ENCODE measurements around the gene FUNDC1. TPM values are rescaled to one million over a fixed set of nuclear protein-coding genes. Genes with fewer than 3 reads are reported as not detected.
"Not testable (repeated sequence)": the region's sequence is repeated elsewhere in the genome, so short reads cannot be mapped to it uniquely, and the experiment has no call there.

The FUNDC1 gene
- 26.3 and 31.1 TPM in 2 replicates for total RNA-seq (2014; rRNA removed; shearing (Covaris generic))
- 23.2 and 23.8 TPM in 2 replicates for polyA plus RNA-seq (2014; cell fraction: nucleus; rRNA removed)

GRCh38 chrX:44542567-44543325, at the start of gene FUNDC1:
Gene FUNDC1, minus strand, starts transcription at chrX:44542859. Its CDS starts 27 bp downstream, at chrX:44542832.
- peak; percentile 93 for DNase-seq (ENCODE audit: extremely low read depth, low read depth)

- DNase-seq (ENCODE audit: extremely low read depth, low read depth) = no peak
Measured at GRCh38 chrX:44585866-44586265, 43.2 kb upstream of the FUNDC1 start.

GRCh38 chrX:44580466-44580865, 37.8 kb upstream of the FUNDC1 start:
- no peak for DNase-seq (ENCODE audit: extremely low read depth, low read depth)

DNA sequence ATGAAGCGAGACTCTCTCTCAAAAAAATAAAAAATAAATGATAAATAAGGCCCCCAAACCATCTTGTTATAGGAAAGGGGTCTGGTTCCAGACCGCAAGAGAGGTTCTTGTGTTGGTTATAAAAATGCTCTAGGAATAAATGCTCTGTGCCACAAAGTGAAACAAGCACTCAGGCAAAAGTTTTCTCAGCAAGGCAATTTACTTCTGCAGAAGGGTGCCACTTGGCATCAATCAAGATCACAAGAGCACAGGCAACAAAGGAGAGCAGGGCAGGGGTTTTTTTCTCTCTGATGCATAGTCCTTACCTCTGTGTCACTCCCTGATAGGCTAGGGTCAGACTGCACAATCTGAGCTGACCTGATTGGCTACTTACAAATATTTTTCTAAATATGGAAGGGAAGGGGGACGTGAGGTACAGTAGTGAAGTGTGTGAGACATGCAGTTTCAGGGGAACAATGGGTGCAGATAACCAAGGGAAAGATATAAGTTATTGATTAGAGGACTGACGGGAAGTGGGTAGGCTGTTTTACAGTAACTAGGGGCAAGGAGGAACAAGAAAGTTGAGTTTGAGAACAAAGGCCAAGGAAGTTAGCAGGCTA, 29.8 kb upstream of the FUNDC1 start:
- DNase-seq (ENCODE audit: extremely low read depth, low read depth) = no peak

DNA sequence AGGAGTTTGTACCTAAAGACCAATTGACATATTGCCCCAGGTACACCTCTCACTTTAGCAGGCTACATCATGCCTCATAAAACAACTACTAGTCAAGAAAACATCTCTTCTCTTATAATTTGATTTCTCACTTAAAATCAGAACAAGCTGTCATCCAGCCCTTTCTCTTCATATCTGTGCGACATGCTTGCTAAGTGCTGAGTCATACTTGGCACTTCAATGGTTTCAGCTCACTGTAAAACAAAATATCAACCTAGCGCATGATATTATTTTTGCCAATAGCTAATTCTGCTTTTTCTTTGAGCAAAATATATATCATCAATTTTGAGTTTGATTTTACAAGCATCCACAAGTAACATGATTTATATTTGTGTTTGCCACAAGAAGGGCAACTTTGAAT, 27.9 kb upstream of the FUNDC1 start:
- DNase-seq (ENCODE audit: extremely low read depth, low read depth) = peak; percentile 41

DNA sequence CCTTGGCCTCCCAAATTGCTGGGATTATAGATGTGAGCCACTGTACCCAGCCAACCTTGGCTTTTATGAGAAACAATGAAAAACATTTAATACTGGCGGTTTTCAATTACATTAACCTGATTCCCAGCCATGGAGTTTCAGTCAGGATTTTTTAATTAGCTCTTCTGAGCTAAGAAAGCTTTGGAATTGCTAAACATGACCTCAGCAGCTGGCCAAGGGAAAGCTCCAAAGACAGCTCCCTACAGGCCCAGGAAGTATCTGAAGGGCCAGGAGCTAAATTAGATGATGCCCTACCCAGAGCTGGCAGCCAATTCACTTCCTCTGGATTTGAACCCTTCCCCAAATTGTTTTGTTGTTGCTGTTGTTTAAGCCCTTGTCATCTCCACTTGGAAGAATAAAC, 26.5 kb upstream of the FUNDC1 start:
- no peak for DNase-seq (ENCODE audit: extremely low read depth, low read depth)

DNA sequence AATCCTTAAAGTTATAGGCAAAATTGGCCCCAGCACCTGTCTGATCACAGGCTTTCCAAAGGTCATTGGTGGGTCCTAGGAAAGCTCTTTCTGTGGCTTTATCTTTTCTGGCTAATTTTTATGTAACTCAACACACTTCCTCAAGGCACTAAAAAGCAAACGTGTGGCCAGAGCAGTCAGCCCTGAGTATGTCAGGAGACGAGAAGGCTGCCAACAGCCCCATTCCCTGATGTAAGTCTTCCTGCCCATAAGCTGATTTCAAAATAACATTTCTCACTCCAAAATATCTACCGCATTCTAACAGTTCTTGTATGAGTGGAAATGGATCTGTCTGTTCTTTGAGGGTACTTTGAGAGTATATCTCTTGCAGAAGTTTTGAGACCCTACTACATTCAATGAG, 25.5 kb upstream of the FUNDC1 start:
- DNase-seq (ENCODE audit: extremely low read depth, low read depth) = no peak

DNA sequence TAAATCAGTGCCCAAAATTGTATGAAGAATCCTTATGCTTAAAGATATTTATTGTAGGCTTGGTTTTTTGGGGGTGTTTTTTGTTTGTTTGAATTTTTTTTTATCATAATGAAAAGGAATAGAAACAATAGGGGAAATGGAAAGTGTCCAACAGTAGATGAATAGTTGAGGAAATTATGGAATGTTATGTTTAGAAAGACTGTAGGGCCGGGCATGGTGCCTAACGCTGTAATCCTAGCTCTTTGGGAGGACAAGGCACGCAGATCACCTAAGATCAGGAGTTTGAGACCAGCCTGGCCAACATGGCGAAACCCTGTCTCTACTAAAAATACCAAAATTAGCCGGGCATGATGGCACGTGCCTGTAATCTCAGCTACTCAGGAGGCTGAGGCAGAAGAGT, 19.2 kb upstream of the FUNDC1 start:
- DNase-seq (ENCODE audit: extremely low read depth, low read depth) = not testable (repeated sequence)

- no peak for DNase-seq (ENCODE audit: extremely low read depth, low read depth)
Measured at GRCh38 chrX:44550563-44550962, 7.9 kb upstream of the FUNDC1 start.

DNA sequence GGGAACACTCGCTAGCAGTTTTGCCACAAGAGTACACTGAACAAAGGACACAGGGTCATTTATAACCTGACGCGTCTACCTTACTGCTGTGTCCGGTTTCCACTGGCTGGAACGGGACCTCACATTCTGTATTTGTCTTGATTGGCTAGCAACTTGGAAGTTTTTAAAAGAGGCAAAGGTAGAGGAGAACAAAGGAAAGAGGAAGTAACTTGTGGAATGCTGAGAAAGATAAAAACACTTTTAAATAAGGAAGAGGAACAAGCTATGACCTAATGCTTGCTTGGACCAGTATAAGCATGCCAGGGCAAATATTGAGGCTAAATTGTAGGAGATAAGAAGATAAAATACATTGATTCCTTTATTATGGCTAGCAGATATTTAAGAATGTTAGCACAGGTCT, 2.8 kb upstream of the FUNDC1 start:
- not testable (repeated sequence) for DNase-seq (ENCODE audit: extremely low read depth, low read depth)

DNA sequence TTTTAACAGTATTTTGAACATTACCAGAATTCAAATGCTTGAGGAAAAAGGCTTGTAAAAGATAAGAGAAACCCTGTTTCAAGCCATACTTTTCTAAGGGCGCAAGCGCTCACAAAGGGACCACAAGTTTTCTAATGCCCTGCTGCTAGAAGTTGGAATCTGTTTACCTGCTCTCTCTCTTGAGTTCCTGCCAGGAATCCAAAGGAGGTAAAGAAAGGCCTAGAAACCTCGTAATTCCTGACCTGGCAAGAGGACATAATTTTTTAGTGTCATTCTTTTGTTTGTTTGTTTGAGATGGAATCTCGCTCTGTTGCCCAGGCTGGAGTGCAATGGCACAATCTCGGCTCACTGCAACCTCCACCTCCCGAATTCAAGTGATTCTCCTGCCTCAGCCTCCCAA, 1.4 kb upstream of the FUNDC1 start:
- no peak for DNase-seq (ENCODE audit: extremely low read depth, low read depth)

DNA sequence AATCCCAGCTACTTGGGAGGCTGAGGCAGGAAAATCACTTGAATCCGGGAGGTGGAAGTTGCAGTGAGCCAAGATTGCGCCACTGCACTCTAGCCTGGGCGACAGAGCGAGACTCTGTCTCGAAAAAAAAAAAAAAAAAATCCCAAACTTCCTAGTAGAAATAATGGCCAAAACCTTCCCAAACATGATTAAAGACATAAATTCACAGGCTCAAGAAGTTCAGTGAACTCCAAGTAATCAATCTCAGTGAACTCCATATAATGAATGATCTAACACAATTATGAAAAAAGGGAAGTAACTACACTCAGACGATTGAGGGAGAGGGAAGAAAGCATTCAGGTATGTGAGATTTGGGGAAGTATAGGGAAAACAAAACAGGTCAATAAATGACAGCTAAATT, 6.5 kb downstream of the FUNDC1 start:
- DNase-seq (ENCODE audit: extremely low read depth, low read depth) = no peak

DNA sequence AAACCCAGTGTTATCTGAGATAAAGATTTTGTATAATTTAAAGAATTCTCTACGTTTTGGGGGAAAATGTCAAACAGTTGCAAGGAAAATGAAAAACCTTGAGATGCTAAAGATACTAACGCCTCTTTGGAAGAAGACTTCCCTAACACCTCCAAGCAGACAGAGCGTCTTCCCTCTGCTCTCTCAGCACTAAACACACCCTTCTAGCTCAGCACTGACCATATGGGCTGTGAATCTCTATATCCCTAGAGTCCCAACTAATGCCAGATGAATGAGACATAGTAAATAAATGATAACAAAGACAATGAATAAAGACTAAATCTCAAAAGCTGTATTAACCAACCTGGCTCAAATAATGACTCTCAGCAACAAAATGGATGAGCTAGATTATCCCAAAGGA, 13.3 kb downstream of the FUNDC1 start:
- DNase-seq (ENCODE audit: extremely low read depth, low read depth) = no peak

- DNase-seq (ENCODE audit: extremely low read depth, low read depth) = no peak
Measured at GRCh38 chrX:44514272-44514671, 28.4 kb downstream of the FUNDC1 start.

GRCh38 chrX:44507292-44507691, 35.4 kb downstream of the FUNDC1 start:
- no peak for DNase-seq (ENCODE audit: extremely low read depth, low read depth)

DNA sequence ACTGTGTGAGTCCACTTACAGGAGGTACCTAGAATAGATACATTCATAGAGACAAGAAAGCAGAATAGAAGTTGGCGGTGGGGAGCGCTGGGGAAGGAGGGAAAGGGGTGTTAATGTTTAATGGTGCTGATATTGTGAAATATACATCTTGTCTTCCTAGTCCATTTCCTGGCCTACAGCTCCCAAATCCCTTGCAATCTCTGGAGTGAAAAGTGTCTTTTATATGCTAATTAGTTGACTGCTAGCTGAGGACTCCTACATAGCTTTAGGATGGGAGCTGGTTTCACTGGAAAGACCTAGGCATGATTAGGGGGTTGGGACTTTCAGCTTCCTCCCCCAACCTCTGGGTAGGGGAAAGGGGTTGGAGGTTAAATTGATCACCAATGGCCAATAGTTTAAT, 36.0 kb downstream of the FUNDC1 start:
- no peak for DNase-seq (ENCODE audit: extremely low read depth, low read depth)

GRCh38 chrX:44503560-44503959, 39.1 kb downstream of the FUNDC1 start:
- no peak for DNase-seq (ENCODE audit: extremely low read depth, low read depth)

GRCh38 chrX:44495091-44495490, 47.6 kb downstream of the FUNDC1 start:
- DNase-seq (ENCODE audit: extremely low read depth, low read depth) = no peak

- DNase-seq (ENCODE audit: extremely low read depth, low read depth) = no peak
Measured at GRCh38 chrX:44494357-44494756, 48.3 kb downstream of the FUNDC1 start.

DNA sequence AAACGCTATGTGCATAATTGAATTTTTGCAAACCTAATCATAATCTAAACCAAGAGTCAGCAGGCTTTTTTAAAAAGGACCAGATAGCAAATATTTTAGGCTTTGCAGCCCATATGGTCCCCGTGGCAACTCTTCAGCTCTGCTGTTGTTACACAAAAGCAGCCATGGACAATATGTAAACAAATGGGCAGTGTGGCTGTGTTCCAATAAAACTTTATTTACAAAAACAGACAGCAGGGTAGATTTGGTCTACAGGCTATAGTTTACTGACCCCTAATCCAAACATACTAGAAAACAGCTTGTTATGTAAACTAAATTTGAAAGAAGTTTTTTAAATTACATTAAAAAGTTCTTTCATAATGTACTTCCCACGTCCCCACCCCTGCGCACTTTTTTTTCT, 53.1 kb downstream of the FUNDC1 start:
- DNase-seq (ENCODE audit: extremely low read depth, low read depth) = no peak

DNA sequence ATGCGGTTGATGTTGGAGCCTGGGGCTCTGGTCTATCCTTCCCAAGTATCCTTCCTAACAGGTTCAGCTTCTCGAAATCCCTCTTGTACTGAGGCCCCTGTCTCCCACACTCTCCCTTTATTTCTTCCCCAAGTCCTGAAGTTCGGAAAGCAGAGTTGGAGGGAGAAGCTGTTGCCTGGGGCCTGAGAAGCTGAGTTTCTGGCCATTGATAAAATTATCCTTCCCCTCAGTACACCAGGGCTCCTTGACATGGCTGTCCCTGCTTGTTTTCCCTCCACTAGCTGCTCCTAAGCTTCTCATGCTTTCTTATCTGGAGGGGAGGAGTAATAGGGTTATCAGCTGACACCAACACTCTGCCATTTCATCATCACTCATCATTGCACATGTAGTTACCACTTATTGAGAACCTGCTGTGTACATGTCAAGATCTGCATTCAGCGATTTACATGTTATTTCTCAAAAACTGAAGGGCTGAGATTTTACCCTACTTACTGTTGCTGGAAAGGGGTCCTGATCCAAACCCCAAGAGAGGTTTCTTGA, 58.0 kb downstream of the FUNDC1 start:
- DNase-seq (ENCODE audit: extremely low read depth, low read depth) = no peak

DNA sequence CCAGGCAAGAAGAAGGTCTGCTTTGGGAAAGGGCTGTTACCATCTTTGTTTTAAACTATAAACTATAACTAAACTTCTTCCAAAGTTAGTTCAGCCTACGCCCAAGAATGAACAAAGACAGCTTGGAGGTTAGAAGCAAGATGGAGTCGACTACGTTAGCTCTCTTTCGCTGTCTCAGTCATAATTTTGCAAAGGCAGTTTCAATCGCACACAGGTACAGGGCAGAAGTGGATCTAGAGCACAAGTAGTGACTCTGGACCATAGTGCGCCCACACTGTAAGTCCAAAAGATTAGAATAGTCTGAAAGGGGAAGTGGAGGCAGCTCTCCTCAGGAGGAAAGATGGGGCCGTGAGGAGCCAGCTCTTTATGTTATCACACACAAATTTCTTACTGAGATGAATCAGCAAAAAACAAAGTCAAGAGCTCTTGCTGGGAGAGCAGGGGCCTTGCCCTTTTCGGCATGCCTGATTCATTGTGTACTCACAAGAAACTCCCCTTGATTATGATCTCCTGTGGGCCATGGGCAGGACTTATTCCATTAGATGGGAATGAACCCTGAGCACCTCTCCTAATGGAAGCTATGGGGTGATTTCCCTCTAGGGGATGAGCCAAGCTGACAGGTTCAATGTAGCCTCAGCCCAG, 58.6 kb downstream of the FUNDC1 start:
- no peak for DNase-seq (ENCODE audit: extremely low read depth, low read depth)

Data from NCI-H460 (cell line).